ENCODE measurements around the gene TRAPPC12. TPM values are rescaled to one million over a fixed set of nuclear protein-coding genes. Genes with fewer than 3 reads are reported as not detected.
A peak's percentile ranks its signal among the peaks of the same experiment; 100 is the strongest.

TRAPPC12 gene
- total and polyA plus RNA-seq, 8 donors: 83.0 to 119 (median 100.0) TPM

DNA sequence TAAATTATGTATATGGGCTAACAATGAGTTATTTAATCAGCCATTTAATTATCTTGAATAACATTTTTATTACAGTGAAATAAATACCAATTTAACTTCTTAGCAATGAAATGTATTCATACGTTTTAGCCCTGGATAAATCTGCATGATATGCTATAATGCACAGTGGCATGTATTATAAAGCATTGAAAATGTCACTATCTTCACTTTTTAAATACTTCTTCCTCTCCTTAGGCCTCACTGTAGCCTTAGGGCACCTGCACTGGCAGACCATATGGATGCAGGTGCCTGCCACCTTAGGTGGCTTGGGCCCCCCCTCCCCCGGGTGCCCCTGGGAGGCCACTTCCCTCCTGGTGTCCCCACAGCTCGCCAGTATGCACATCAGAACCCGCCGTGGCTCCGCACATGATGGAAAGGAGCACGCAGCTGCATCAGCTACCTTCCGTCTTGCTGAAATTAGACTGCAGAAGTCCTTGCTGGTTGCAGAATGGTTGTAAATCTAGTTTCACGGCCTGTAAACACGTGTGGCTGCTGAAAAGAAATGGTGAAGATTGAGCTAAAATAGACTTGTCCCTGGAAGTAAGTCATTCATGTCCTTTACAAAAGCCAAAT, 83.1 kb downstream of the TRAPPC12 start:
- Histone ChIP-seq H3K4me3 (no peak overlapping the region), H3K9me3 (no peaks in the 10 kb centered on the region), H3K27ac (no peak overlapping the region), H3K4me1 (peaks cover 0 to 8% of the 10 kb centered on the region in 2 donors), H3K36me3 (peaks cover 0 to 84% of the 10 kb centered on the region in 2 donors), H3K27me3 (no peaks in the 10 kb centered on the region)
- TF ChIP-seq, protein P1, sequence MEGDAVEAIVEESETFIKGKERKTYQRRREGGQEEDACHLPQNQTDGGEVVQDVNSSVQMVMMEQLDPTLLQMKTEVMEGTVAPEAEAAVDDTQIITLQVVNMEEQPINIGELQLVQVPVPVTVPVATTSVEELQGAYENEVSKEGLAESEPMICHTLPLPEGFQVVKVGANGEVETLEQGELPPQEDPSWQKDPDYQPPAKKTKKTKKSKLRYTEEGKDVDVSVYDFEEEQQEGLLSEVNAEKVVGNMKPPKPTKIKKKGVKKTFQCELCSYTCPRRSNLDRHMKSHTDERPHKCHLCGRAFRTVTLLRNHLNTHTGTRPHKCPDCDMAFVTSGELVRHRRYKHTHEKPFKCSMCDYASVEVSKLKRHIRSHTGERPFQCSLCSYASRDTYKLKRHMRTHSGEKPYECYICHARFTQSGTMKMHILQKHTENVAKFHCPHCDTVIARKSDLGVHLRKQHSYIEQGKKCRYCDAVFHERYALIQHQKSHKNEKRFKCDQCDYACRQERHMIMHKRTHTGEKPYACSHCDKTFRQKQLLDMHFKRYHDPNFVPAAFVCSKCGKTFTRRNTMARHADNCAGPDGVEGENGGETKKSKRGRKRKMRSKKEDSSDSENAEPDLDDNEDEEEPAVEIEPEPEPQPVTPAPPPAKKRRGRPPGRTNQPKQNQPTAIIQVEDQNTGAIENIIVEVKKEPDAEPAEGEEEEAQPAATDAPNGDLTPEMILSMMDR (IDR thresholded peaks at IDR 0.05): peak in 1 of 2 donors; percentile 33
- ATAC-seq (no peak), DNase-seq (peak in 1 of 4 donors; percentile 26)
- intact Hi-C loops (cut with DNase I): no loop called here

DNA sequence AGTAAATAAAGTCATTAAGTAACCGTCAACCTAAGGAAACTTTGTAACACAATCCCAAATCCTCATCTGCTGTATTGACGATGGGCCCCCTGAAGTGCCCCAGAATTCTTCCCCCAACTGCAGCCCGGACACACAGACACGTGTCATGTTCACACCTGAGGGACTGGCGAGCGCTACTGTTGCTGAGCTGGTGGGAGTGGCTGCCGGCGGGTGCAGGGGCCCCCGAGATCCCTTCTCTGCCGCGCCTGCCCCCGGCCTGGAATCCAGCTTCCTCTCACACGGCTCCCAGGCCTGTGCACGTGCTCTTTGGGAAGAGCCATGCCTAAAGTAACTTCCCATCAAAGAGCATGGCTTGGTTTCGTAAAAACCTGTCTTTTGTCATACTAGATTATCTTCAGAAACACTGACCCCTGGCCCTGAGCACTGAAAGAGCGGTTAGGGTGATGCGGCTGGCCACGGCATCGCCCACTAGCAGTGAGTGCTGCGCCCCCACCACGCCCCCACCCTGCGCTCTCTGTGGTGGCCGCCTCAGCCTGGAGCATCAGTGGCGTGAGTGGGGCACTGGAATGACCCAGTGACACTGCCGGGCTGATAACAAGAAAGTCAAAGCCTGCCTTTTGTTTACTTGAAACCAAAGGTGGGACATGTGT, 83.8 kb downstream of the TRAPPC12 start:
- TF ChIP-seq, protein P1 (IDR thresholded peaks at IDR 0.05): no peak
- Histone ChIP-seq H3K9me3 (no peaks in the 10 kb centered on the region), H3K4me3 (no peak overlapping the region), H3K36me3 (peaks cover 0 to 84% of the 10 kb centered on the region in 2 donors), H3K4me1 (peaks cover 0 to 8% of the 10 kb centered on the region in 2 donors), H3K27me3 (no peaks in the 10 kb centered on the region), H3K27ac (no peak overlapping the region)
- intact Hi-C loops (cut with DNase I): no loop called here
- ATAC-seq (no peak), DNase-seq (peak in 1 of 4 donors; percentile 22)

DNA sequence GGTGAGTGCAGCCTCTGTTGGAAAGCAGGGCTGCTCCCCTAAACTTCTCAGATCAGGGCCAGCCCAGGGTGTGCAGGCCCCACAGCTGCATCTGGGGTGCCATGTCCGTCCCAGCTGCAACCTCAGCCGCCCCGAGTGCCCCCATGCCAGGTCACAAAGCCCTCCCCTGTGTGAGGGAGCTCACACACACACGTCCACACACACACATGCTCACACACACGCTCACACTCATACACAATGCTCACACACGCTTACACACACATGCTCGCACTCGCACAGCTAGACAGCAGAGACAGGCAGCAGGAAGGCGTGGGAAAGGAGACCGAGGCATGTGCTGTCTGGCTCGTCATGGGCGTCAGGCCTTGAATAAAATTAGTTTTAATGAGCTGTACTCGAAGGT, 84.5 kb downstream of the TRAPPC12 start:
- intact Hi-C loops (cut with DNase I): no loop called here
- H3K4me3 ChIP-seq: no peak overlapping the region
- H3K9me3 ChIP-seq: no peaks in the 10 kb centered on the region
- H3K27me3 ChIP-seq: no peaks in the 10 kb centered on the region
- H3K4me1 ChIP-seq: peaks cover 0 to 8% of the 10 kb centered on the region in 2 donors
- no peak overlapping the region for H3K27ac ChIP-seq
- TF ChIP-seq, protein P1 (IDR thresholded peaks at IDR 0.05): no peak
- peaks cover 0 to 84% of the 10 kb centered on the region in 2 donors for H3K36me3 ChIP-seq
- peak in 1 of 4 donors; percentile 10 for DNase-seq
- no peak for ATAC-seq

GRCh38 chr2:3464401-3465005, 85.0 kb downstream of the TRAPPC12 start:
- intact Hi-C loops (cut with DNase I): no loop called here
- ATAC-seq: no peak
- no peak overlapping the region for H3K27ac ChIP-seq
- H3K36me3 ChIP-seq: peaks cover 0 to 85% of the 10 kb centered on the region in 2 donors
- no peaks in the 10 kb centered on the region for H3K27me3 ChIP-seq
- H3K4me3 ChIP-seq: no peak overlapping the region
- peaks cover 2 to 8% of the 10 kb centered on the region in 2 donors for H3K4me1 ChIP-seq
- TF ChIP-seq, protein P1 (IDR thresholded peaks at IDR 0.05): no peak
- peak in 1 of 4 donors; percentile 30 for DNase-seq
- H3K9me3 ChIP-seq: no peaks in the 10 kb centered on the region

- no peaks in the 10 kb centered on the region for H3K9me3 ChIP-seq
- H3K4me3 ChIP-seq: no peak overlapping the region
- H3K27ac ChIP-seq: no peak overlapping the region
- no peak for ATAC-seq
- intact Hi-C loops (cut with DNase I): no loop called here
- DNase-seq: peak in 1 of 4 donors; percentile 22
- H3K36me3 ChIP-seq: peaks cover 0 to 86% of the 10 kb centered on the region in 2 donors
- peaks cover 8 to 10% of the 10 kb centered on the region in 2 donors for H3K4me1 ChIP-seq
- TF ChIP-seq, protein P1 (IDR thresholded peaks at IDR 0.05): no peak
- H3K27me3 ChIP-seq: no peaks in the 10 kb centered on the region
Observed at GRCh38 chr2:3465328-3465727, 85.8 kb downstream of the TRAPPC12 start.

Data from left lung (tissue), 10 donors.